T-helper 2 cell treated with Interferon-gamma antibody and Interleukin-4, amounts not matched to agents 5 μg/mL and 100 μg/mL, for 36 hours (primary cell): Measurements from ENCODE around the gene DDX42.
"Not testable (repeated sequence)": the region's sequence is repeated elsewhere in the genome, so short reads cannot be mapped to it uniquely, and the experiment has no call there.

Experiments used
- DNase-seq: peaks from one replicate; pipeline ENCODE4 v3.0.0; 2021; ENCODE audit warnings: low spot score
- H3K27ac Mint-ChIP-seq: one replicate; pipeline ENCODE4 v1.8.0; 2021; ENCODE audit warnings: mild to moderate bottlenecking, mixed read lengths
- H3K27me3 Mint-ChIP-seq: one replicate; pipeline ENCODE4 v1.8.0; 2021; ENCODE audit warnings: low read depth, mixed read lengths
- H3K36me3 Mint-ChIP-seq: one replicate; pipeline ENCODE4 v1.8.0; 2021; ENCODE audit warnings: low read depth, mixed read lengths
- H3K4me1 Mint-ChIP-seq: one replicate; pipeline ENCODE4 v1.8.0; 2021; ENCODE audit warnings: low read depth, mixed read lengths
- H3K4me3 Mint-ChIP-seq: one replicate; pipeline ENCODE4 v1.8.0; 2022; ENCODE audit warnings: mild to moderate bottlenecking, moderate library complexity, mixed read lengths
- H3K9me3 Mint-ChIP-seq: one replicate; pipeline ENCODE4 v1.8.0; 2021; ENCODE audit warnings: mixed read lengths

Gene DDX42

GRCh38 chr17:63843387-63843888 is 69.5 kb downstream of the DDX42 start:
- not testable (repeated sequence) for H3K27me3 Mint-ChIP-seq, H3K9me3 Mint-ChIP-seq
- Mint-ChIP-seq H3K27ac (peak overlapping the region; percentile 92), H3K4me3 (peak overlapping the region; percentile 87), H3K4me1 (peaks cover 41% of the 10 kb centered on the region), H3K36me3 (peaks cover 13% of the 10 kb centered on the region)
- peak; percentile 19 for DNase-seq

GRCh38 chr17:63843910-63844677 is 70.1 kb downstream of the DDX42 start:
- Mint-ChIP-seq H3K27me3 (no peaks in the 10 kb centered on the region), H3K4me3 (peak overlapping the region; percentile 87), H3K27ac (peak overlapping the region; percentile 92), H3K4me1 (peaks cover 43% of the 10 kb centered on the region), H3K36me3 (peaks cover 15% of the 10 kb centered on the region), H3K9me3 (peaks cover 7% of the 10 kb centered on the region)
- no peak for DNase-seq

DNA sequence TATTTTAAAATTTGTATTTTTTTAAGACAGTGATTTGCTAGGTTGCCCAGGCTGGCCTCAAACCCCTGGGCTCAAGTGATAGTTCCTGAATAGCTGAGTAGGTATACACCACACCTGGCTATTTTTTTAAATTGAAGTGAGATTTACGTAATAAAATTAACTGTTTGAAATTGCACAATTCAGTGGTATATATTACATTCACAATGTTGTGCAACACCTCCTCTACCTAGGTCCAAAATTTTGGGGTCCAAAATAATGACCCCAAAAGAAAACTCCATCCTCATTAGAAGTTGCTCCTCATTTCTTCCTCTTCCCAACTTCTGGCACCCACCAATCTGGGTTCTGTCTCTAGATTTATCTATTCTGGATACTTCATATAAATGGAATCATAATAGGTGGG is 71.5 kb downstream of the DDX42 start:
- Mint-ChIP-seq H3K4me1 (peaks cover 41% of the 10 kb centered on the region), H3K4me3 (no peak overlapping the region), H3K36me3 (peaks cover 12% of the 10 kb centered on the region), H3K27me3 (peaks cover 2% of the 10 kb centered on the region), H3K9me3 (peaks cover 7% of the 10 kb centered on the region), H3K27ac (no peak overlapping the region)
- no peak for DNase-seq

GRCh38 chr17:63847525-63848249 is 73.7 kb downstream of the DDX42 start:
- H3K4me1 Mint-ChIP-seq = peaks cover 33% of the 10 kb centered on the region
- DNase-seq = no peak
- peaks cover 8% of the 10 kb centered on the region for H3K36me3 Mint-ChIP-seq
- peak overlapping the region; percentile 75 for H3K27ac Mint-ChIP-seq
- peaks cover 7% of the 10 kb centered on the region for H3K9me3 Mint-ChIP-seq
- H3K27me3 Mint-ChIP-seq = peaks cover 12% of the 10 kb centered on the region
- peak overlapping the region; percentile 54 for H3K4me3 Mint-ChIP-seq

DNA sequence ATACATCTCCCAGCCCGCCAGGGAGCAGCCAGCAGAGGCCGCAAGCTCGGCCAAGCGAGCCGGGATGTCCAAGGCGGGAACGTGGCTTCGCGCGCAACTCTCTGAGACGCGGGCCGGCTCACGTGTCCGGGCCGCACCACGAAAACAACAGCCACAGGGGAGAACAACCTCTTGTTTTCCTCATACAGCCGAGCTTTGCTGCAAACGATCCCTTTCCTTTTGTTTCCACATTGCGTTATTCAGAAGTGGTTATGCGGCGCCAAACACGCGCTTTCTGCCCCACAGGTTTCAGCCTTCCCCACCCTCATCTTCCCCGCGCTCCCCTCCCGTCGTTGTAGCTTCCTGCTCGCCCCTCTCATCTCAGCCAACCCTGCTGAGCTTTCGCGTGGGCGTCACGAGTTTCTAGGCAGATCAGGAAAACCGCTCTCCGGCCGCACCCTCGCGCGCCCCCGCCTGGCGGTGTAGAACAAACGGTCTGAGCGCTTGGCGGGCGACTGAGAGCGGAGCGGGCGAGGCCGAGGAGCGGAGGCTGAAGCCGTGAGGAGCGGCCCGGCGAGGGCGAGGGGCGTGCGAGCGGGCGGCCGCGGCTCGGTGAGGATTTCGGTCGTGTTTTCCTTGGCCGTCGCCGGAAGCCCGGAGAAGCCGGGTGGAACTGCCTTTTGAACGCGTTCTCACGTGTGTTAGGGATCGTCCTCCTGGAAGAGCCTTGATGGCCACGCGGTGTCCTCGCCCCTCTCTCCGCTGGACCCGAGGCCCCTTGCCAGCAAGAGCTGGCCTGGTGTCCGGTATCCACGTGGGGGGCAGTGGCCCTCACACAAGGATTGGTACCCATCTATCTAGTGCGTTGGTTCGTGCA is 75.1 kb downstream of the DDX42 start:
- H3K27ac Mint-ChIP-seq = peak overlapping the region; percentile 95
- H3K4me1 Mint-ChIP-seq = peaks cover 26% of the 10 kb centered on the region
- H3K36me3 Mint-ChIP-seq = peaks cover 8% of the 10 kb centered on the region
- peak overlapping the region; percentile 78 for H3K4me3 Mint-ChIP-seq
- peaks cover 12% of the 10 kb centered on the region for H3K27me3 Mint-ChIP-seq
- DNase-seq = peak; percentile 95
- peaks cover 7% of the 10 kb centered on the region for H3K9me3 Mint-ChIP-seq

GRCh38 chr17:63850401-63850800 is 76.4 kb downstream of the DDX42 start:
- no peak overlapping the region for H3K4me3 Mint-ChIP-seq
- H3K4me1 Mint-ChIP-seq = peaks cover 19% of the 10 kb centered on the region
- peaks cover 8% of the 10 kb centered on the region for H3K36me3 Mint-ChIP-seq
- H3K27me3 Mint-ChIP-seq = peaks cover 12% of the 10 kb centered on the region
- no peak overlapping the region for H3K27ac Mint-ChIP-seq
- DNase-seq = no peak
- peaks cover 7% of the 10 kb centered on the region for H3K9me3 Mint-ChIP-seq

GRCh38 chr17:63853260-63853659 is 79.3 kb downstream of the DDX42 start:
- Mint-ChIP-seq H3K36me3 (peaks cover 3% of the 10 kb centered on the region), H3K27ac (no peak overlapping the region), H3K27me3 (peaks cover 16% of the 10 kb centered on the region), H3K4me3 (no peak overlapping the region), H3K4me1 (peaks cover 11% of the 10 kb centered on the region), H3K9me3 (peaks cover under 1% of the 10 kb centered on the region)
- DNase-seq = no peak

GRCh38 chr17:63854709-63855108 is 80.7 kb downstream of the DDX42 start:
- no peak for DNase-seq
- H3K27ac Mint-ChIP-seq = no peak overlapping the region
- peaks cover 20% of the 10 kb centered on the region for H3K27me3 Mint-ChIP-seq

DNA sequence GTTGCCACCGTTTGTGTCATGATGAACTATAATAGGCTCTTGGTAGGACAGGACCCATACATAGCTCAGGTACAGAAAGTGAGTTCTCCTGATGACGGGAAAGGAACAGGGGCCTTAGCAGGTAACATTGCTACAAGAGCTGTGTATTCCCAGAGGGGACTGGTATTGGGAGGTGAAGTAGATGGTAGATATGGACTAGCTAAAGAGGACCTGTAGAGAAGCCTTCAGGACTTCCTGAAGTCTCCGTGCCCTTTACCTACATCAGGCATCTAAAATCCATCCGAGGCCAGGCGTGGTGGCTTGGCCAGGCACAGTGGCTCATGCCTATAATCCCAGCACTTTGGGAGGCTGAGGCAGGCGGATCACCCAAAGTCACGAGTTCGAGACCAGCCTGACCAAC is 81.2 kb downstream of the DDX42 start:
- Mint-ChIP-seq H3K27ac (no peak overlapping the region), H3K4me3 (no peak overlapping the region), H3K36me3 (no peaks in the 10 kb centered on the region), H3K27me3 (peaks cover 25% of the 10 kb centered on the region), H3K4me1 (no peaks in the 10 kb centered on the region), H3K9me3 (no peaks in the 10 kb centered on the region)
- DNase-seq = no peak

More at GRCh38 chr17:63854709-63855108, 80.7 kb downstream of the DDX42 start:
- Mint-ChIP-seq H3K4me1 (peaks cover 2% of the 10 kb centered on the region), H3K9me3 (no peaks in the 10 kb centered on the region), H3K4me3 (no peak overlapping the region), H3K36me3 (no peaks in the 10 kb centered on the region)

GRCh38 chr17:63856425-63856824 is 82.5 kb downstream of the DDX42 start:
- not testable (repeated sequence) for H3K27ac Mint-ChIP-seq, H3K36me3 Mint-ChIP-seq, H3K9me3 Mint-ChIP-seq, H3K4me1 Mint-ChIP-seq, DNase-seq, H3K4me3 Mint-ChIP-seq
- peaks cover 24% of the 10 kb centered on the region for H3K27me3 Mint-ChIP-seq

DNA sequence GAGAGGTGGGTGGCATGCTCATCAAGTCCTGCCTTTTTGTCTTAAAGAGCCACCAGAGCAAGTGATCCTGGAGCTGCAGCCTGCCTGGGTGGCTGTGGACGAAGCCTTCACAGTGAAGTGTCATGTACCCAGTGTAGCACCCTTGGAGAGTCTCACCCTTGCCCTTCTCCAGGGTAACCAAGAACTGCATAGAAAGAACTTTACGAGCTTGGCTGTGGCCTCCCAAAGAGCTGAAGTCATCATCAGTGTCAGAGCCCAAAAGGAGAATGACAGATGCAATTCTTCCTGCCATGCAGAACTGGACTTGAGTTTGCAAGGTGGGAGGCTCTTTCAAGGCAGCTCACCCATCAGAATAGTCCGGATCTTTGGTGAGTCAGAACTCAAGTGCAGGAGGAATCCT is 85.3 kb downstream of the DDX42 start:
- peaks cover 25% of the 10 kb centered on the region for H3K27me3 Mint-ChIP-seq

DNA sequence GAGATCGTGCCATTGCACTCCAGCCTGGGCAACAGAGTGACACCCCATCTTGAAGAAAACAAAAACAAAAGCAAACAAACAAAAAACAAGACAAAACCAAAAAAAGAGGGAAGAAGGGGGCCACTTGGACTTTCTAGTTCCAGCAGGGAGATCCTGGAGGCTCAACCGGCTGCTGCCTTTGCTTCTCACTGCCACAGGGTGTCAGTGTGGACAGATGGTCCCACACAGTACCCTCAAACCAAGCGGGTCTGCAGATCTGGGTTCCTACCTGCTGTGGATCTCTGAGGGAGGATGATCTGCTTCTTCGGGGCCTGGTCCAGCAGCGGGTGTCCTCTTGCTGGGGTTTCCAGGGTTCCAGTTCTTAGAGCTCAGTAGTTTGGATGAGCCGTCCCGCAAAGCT is 92.7 kb downstream of the DDX42 start:
- not testable (repeated sequence) for H3K4me3 Mint-ChIP-seq, H3K36me3 Mint-ChIP-seq, H3K9me3 Mint-ChIP-seq, H3K4me1 Mint-ChIP-seq, DNase-seq, H3K27ac Mint-ChIP-seq
- peaks cover 24% of the 10 kb centered on the region for H3K27me3 Mint-ChIP-seq

More for the DNA sequence above, 85.3 kb downstream of the DDX42 start:
- no peaks in the 10 kb centered on the region for H3K4me1 Mint-ChIP-seq
- no peaks in the 10 kb centered on the region for H3K36me3 Mint-ChIP-seq
- DNase-seq = no peak
- no peak overlapping the region for H3K4me3 Mint-ChIP-seq
- H3K27ac Mint-ChIP-seq = no peak overlapping the region
- H3K9me3 Mint-ChIP-seq = no peaks in the 10 kb centered on the region
